Kasumi-1 (cell line): ENCODE data around the gene NINL.
A peak's percentile ranks its signal among the peaks of the same experiment; 100 is the strongest.
"Not testable (repeated sequence)": the region's sequence is repeated elsewhere in the genome, so short reads cannot be mapped to it uniquely, and the experiment has no call there.

Experiments used
- DNase-seq, 2 experiments: peaks; one replicate each; lab custom pipeline; 2025; lab: John Stamatoyannopoulos, UW

Gene NINL

DNA sequence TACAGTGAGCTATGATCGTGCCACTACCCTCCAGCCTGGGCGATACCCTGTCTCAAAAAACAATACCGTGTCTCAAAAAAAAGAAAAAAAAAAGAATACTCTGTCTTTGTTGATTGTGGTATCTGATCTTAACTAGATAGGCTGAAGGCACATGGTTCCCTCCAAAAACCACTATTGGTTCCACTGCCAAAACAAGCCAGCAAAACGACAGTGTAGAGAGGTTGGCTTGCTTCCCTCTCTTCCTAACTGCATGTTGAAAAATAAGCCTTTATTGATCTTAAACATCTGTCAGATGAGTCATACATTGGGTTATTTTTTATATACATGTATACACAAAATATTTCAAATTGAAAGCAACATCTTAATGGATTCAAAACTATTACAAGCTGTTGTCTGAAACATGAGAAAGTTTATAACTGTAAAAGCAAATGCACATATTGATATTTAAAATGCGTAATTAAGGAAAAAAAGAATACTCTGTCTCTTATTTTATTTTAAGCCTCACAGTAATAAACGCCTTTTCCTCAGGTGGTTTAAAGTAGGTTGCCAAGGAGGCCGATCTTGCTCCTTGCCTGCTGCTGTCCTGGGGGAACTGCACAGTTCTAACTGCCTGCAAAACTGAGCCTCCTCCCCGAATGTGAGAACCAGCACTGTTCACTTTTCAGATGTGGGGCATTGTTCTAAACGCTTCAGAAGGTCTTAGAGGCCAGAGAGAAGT lies 7.0 kb upstream of the NINL start:
- no peak for DNase-seq

DNA sequence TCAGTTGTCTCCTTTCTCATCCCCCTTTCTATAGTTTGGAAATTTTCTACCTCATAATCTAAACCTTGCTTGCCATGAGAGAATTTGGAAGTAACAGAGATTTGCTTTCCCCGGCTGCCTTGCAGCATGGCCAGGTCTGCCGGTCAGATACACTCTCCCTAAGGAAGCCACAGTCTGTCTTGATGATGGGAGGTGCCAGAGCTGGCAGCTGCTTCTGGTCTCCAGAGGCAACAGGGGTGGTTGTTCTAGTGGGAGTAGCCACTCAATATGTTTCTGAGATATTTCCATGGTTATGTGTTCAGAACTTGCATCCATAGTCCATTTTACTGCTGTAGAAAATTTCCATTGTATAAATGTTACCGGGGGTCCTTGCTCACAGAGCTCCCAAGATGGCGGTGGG lies 5.4 kb upstream of the NINL start:
- not testable (repeated sequence) for DNase-seq

DNA sequence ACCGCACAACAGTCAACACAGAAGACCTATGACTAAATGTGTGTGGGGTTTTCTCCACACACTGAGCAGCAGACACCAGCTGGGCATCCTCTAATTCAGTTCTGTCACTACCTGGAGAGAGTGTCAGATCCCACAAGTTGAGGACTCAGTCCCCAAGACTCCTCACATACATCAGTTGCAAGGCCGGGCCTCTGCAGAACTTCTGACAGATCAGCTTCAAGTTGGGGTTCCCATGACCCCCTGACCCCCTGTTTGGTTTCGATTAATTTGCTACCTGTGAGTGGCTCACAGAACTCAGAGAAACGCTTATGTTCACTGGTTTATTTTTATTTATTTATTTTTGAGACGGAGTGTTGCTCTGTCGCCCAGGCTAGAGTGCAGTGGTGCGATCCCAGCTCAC lies 3.2 kb upstream of the NINL start:
- no peak for DNase-seq

DNA sequence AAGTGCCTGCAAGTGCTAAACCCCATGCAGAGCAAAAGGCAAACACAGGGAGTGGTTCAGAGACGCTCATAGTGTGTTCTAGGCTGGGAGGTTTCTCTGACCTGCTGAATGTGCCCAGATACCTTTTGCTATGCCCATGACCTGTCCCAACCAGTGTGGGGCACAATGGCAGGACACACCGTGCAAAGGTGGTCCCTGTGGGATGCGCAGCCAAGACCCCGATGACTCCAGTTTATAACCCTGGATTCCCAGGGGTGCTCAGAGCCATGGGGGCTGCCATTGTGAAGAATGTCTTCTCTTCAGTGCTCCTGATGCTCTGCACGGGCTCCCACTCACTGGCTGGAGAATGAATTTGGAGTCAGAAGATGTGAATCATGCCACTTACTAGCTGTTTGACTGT lies 2.2 kb upstream of the NINL start:
- DNase-seq: no peak

DNA sequence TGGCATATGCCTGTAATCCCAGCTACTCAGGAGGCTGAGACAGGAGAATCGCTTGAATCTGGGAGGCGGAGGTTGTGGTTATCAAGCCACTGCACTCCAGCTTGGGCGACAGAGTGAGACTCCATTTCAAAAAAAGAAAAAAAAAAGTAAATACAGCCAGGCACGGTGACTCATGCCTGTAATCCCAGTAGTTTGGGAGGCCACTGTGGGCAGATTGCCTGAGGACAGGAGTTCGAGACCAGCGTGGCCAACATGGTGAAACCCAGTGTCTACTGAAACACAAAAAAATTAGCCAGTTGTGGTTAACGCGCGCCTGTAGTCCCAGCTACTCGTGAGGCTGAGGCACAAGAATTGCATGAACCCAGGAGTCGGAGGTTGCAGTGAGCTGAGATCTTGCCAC lies 1.5 kb upstream of the NINL start:
- no peak for DNase-seq

DNA sequence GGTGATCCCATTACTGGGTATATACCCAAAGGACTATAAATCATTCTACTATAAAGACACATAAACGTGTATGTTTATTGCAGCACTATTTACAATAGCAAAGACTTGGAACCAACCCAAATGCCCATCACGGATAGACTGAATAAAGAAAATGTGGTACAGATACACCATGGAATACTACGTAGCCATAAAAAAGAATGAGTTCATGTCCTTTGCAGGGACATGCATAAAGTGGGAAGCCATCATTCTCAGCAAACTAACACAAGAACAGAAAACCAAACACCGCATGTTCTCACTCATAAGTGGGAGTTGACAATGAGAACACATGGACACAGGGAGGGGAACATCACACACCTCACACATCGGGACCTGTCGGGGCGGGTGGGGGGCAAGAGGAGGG lies 1.7 kb downstream of the NINL start:
- DNase-seq: not testable (repeated sequence)

DNA sequence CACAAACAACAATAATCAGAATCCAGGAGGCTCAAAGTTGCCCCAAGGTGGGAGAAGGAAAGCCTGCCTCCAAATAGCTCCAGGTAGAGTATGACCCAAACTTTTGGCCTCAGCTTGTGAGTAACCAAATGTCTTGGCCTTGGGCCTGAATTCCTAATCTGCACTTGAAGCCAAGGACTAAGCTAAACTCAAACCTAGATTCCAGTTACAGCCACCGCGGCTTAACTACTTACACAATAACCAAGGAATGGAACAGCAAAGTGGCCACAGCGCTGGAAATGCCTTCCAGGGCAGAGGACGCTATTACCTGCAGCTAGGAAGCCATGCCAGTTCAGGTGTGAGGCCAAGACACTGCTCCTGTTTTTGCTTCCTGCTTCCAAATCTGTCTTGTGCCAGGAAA lies 4.6 kb downstream of the NINL start:
- no peak for DNase-seq

DNA sequence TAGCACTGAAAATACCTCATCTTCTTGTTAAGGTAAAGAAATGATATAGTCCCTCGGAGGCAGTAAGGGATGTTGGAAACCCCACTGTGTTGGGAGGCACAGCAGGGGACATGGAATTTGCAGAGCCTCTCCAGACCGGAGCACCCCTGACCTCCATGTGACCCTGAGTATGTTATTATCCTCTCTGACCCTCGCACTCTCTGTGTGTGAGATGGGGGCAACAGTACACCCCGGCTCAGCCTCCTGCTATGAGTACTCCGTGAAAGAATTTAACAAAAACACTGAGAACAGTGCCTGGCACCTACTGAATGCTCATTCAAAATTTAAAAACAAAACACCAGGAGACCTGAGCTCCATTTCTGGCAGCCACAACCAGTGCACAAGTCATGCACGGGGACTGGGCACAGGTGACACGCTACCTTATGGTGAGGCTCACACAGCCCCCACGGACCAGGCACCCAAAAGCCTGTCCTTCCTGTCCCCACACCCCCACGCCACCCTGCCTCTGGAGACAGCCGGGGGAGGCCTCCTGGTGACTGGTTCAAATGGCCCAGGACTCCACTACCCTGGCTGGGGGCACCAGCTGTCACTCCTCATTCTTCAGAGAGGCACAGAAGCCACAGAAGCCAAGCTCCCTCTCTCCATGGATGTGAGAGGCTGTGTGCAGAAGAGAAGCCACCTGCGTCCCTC lies 6.1 kb downstream of the NINL start:
- no peak for DNase-seq

DNA sequence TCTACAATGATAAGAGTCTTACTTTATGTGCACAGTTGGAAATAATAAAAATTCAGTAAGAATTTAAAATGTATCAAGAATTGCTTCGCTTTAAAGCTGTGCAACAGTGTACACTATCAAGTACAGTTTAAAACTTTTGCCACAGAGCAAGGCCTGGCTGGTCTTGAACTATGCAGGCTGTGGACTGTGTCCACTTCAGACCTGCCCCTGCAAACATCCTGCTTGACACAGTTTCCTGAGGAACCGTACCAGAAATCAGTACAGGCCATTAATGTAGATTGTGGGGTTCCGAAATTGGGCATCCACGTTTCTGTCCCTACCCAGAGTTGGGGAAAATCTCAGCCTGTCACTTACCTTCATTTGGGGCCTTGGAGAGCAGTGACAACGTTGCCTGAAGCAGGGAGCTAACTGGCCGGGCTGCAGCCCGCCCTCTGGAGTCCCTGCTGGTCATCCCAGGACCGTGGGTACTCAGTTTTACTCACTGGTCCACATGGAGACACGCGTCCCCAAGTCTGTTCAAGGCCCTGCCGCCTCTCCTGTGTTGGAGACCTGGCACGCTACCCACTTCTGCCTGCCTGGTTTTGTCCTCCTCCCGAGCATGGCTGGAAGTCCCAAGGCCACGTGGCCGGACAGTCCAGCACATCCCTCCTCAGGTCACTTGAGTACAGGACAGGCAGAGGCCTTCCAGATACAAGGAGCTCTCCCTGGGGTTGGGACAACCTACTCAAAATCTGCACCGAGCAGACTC lies 8.4 kb downstream of the NINL start:
- no peak for DNase-seq

DNA sequence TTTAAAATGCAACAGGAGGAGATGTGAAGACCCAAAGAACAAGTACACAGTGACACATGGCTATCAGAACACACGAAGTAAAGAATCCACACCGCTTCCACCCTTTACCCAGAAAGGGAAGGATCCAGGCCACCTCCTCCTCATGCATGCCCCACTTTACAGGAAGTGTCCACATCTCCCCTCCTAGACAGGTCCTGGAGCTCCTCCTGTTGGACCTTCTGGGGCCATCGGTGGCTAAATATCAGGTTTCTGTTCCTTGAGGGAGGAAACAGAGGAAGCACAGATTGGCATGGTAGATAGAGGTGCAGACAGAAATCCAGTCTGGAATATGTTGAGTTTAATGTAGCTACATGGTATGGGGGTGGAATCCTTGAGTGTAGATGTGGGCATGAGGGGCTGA lies 10.9 kb downstream of the NINL start:
- DNase-seq: peak; percentile 18 to 28

DNA sequence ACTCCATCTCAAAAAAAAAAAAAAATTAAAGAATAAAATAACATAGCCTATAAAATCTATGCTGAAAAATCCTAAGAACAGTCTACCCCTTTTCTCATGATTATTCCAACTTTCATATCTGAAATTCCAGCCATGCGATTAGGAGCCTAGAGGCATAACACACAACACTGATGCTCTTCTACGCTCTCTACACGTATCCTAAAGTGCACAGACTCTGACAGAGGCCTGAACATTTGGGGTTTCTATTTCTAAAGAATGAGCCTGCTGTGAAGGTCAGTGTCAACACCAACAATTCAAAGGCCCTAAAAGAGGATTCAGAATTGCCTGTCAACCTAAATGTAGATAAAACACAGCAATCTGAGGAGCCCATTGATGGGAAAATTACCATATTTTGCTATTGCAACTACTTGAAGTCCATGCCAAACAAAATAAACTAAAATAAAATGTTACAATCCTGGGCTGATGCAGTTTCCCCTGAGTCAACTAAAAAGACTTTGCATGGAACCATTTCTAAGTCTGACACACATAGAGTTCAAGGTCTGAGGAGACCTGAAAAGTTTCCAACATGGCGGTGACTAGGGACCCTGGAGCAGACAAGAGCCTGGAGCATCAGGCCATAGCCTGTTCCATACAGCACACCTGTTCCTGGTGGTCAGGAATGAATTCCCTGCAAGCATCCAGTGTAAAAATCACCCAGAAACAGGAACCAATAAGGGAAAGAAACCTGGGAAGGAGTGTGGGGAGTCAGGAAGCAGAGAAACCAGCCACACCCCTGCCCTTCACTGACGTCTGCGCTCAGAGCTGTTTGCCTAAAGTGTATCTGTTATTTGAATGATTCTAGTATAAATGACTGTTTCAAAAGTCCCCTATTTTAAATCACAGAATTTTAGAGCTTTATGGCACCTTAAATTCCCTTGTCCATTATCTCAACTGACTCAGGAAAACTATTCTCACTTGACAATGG lies 11.8 kb downstream of the NINL start:
- no peak for DNase-seq

DNA sequence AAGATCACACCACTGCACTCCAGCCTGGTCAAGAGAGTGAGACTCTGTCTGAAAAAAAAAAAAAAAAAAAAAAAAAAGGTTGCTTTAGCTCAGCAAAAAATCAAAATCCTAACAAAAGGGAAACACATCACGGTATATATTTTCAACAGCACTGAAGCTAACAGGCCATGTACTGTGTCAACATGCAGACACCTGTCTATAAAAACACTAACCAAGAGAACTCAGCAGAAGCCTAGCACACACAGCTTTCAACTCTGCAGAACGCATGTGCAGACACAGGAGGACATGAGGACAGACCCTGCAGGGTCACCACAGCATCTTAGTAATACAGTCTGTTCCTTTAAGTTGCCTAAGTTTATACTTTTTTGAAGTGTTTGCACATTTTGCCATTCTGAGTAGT lies 13.5 kb downstream of the NINL start:
- DNase-seq: no peak

DNA sequence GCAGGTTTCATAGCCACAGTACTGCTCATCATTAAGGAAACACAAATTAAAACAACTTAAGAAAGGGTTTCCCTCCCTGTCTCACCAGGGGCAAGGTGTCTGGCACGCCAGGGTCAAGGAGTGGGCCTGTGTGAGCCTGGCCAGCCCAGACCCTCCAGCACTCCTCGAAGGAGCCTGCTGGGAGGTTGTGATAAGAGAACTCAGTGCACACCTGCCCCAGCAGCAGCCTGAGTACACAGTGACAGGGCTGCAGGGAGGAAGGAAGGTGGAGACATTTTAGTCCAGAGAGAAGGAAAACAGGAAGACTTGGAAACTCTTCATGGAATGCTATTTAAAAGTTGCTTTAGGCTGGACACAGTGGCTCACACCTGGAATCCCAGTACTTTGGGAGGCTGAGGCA lies 14.1 kb downstream of the NINL start:
- DNase-seq: no peak

DNA sequence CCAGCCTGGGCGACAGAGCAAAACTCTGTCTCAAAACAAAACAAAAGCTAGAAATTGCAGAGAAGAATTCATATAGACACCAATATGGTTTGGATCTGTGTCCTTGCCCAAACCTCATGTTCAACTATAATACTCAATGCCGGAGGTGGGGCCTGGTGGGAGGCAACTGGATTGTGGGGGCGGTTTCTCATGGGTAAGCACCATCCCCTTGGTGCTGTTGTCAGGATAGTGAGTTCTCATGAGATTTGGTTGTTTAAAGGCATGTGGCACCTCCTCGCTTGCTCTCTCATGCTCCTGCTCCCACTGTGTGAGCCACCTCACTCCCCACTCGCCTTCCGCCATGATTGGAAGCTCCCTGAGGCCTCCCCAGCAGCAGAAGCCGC lies 15.2 kb downstream of the NINL start:
- no peak for DNase-seq

DNA sequence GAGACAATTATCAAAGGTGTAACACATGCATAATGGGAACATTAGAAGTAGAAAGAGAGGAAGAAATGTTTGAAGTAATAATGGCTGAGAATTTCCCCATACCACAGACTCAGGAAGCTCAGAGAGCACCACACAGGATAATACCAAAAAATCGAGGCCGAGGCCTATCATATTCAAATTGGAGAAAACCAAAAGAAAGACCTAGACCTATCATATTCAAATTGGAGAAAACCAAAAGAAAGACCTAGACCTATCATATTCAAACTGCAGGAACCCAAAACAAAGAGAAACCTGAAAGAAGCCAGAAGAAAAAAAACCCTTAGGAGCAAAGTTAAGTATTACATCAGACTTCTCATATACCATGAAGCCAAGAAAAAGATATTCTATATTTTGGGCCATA lies 18.0 kb downstream of the NINL start:
- DNase-seq: no peak

DNA sequence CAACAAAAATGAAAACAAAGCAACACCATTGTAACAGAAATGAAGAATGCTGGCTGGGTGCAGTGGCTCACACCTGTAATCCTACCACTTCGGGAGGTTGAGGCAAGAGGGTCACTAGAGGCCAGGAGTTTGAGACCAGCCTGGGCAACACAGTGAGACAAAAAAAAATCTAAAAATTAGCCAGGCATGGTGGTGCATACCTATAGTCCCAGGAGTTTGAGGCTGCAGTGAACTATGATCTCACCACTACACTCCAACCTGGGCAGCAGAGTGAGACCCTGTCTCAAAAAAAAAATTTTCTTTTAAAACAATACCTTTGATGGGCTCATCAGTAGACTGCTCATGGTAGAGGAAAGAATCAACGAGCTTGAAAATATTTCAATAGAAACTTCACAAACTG lies 18.5 kb downstream of the NINL start:
- DNase-seq: no peak

DNA sequence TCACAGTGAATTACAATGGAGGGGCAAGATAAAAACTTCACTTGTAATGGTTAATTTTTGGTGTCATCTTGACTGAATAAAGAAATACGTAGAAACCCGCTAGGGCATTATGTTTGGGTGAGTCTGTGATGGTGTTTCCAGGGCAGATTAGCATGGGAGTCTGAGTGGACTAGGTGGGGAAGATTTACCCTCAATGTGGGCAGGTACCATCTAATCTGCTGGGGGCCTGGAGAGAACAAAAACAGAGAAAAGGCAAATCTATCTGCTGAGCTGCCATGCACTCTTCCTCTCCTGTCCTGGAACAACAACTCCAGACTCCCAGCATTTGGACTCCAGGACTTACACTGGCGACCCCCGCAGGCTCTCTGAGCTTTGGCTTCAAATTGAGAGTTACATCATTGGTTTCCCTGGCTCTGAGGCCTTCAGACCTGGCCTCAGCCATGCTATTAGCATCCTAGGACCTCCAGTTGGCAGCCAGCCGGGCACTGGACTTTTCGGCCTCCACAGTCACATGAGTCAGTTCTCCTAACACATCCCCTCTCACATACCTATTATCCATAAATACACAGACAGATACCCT lies 19.7 kb downstream of the NINL start:
- DNase-seq: no peak

DNA sequence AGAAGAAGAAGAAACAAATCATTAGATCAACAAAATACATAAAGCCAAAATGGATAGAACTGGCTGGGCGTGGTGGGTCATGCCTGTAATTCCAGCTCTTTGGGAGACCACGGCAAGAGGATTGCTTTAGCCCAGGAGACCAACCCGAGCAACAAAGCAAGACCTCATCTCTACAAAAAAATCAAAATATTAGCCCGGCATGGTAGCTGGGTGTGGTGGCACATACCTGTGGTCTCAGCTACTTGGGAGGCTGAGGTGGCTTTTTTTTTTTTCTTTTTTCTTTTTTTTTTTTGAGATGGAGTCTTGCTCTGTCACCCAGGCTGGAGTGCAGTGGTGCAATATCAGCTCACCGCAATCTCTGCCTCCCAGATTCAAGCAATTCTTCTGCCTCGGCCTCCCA lies 21.5 kb downstream of the NINL start:
- no peak for DNase-seq

DNA sequence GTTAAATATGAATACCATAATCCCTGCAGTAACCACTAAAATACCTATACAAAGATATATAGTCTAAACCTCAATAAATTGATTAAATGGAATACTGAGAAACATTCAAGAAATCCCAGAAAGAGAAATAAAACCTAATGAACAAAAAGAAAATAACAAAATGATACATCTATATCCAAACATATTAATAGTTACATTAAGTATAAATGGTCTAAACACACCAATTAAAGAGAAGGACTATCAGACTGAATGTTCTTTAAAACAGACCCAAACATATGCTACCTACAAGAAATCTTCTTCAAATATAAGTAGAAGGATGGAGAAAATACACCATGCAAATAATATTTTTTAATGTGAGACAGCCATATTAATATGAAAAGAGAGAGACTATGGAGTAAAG lies 22.0 kb downstream of the NINL start:
- DNase-seq: no peak

DNA sequence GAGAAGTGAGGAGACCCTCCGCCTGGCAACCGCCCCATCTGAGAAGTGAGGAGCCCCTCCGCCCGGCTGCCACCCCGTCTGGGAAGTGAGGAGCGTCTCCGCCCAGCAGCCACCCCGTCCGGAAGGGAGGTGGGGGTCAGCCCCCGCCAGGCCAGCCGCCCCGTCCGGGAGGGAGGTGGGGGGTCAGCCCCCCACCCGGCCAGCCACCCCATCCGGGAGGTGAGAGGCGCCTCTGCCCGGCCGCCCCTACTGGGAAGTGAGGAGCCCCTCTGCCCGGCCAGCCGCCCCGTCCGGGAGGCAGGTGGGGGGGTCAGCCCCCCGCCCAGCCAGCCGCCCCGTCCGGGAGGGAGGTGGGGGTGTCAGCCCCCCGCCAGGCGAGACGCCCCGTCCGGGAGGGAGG lies 23.6 kb downstream of the NINL start:
- not testable (repeated sequence) for DNase-seq

DNA sequence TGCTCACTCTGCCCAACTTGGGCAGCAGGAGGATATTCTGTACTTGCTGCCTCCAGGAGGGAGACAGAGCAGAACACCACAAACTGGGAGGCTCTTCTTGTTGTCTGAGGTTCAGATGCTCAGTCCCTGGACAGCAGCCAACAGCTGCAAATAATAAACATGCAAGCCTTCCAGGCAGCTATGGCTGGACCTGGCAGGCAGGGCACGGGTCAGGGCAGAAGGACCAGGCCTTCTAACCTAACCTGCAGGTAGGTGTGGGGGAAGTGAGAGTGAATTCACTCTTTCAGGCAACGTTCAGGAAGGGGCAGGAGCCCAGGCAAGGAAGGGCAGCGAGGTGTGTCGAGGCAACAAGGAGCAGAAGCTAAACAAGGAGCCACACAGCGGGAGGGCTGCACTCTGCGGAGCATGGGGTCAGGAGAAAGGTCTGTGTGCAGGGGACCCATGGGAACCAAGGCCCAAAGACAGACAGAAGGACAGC lies 31.5 kb downstream of the NINL start:
- no peak for DNase-seq

DNA sequence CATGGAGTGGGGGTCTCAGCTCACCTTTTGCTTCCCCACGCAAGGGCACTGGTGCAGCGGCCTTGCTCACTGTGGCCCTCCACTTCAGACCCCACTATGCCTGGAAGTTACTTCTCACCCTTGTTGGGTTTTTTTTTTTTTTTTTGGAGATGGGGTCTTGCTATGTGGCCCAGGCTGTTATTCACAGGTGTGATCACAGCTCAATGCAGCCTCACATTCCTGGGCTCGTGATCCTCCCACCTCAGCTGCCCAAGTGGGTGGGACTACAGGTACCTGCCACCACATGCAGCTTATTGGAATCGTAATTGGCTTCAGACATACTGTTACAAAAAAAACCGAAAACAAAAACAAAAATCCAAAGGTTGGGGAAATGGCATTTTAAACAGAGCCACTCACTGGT lies 32.4 kb downstream of the NINL start:
- DNase-seq: no peak
